Measurements from ENCODE around the gene ERAL1. TPM values are rescaled to one million over a fixed set of nuclear protein-coding genes. Genes with fewer than 3 reads are reported as not detected.
"Not testable (repeated sequence)": the region's sequence is repeated elsewhere in the genome, so short reads cannot be mapped to it uniquely, and the experiment has no call there.

Gene ERAL1
- total RNA-seq, 4 donors from 2014 or later = 24.5 to 38.0 (median 27.7) TPM

- no peak for DNase-seq (ENCODE audit: extremely low spot score)
These were observed 27.1 kb upstream of the ERAL1 start for GRCh38 chr17:28827672-28828071.

GRCh38 chr17:28828294-28829040, 26.3 kb upstream of the ERAL1 start:
- 93% methylated on average over 15 of the region's 15 CpGs for WGBS
- H3K4me1 ChIP-seq = no peaks in the 10 kb centered on the region
- no peak for DNase-seq (ENCODE audit: extremely low spot score)
- no peaks in the 10 kb centered on the region for H3K27me3 ChIP-seq
- H3K4me3 ChIP-seq = no peak overlapping the region
- intact Hi-C loops (cut with DNase I) = no loop called here
- no peak for TF ChIP-seq EP300 (IDR thresholded peaks at IDR 0.05)
- TF ChIP-seq POLR2A (IDR thresholded peaks at IDR 0.05; ENCODE audit: low read depth) = no peak
- TF ChIP-seq CTCF (IDR thresholded peaks at IDR 0.05) = no peak
- no peak for TF ChIP-seq POLR2AphosphoS5 (IDR thresholded peaks at IDR 0.05)
- no peak overlapping the region for H3K27ac ChIP-seq (replicated peaks in 1 of 4)
- H3K36me3 ChIP-seq = peaks cover 0 to 11% (median 0%) of the 10 kb centered on the region in 4 donors
- H3K9me3 ChIP-seq = no peaks in the 10 kb centered on the region

More at GRCh38 chr17:28827672-28828071, 27.1 kb upstream of the ERAL1 start:
- TF ChIP-seq CTCF (IDR thresholded peaks at IDR 0.05) (no peak), POLR2AphosphoS5 (IDR thresholded peaks at IDR 0.05) (no peak), EP300 (IDR thresholded peaks at IDR 0.05) (no peak), POLR2A (IDR thresholded peaks at IDR 0.05; ENCODE audit: low read depth) (no peak)
- H3K9me3 ChIP-seq = no peaks in the 10 kb centered on the region
- intact Hi-C loops (cut with DNase I) = no loop called here
- WGBS = 87% methylated on average over 1 of the region's 1 CpG
- no peak overlapping the region for H3K4me3 ChIP-seq
- H3K36me3 ChIP-seq = peaks cover 0 to 11% (median 0%) of the 10 kb centered on the region in 4 donors
- H3K4me1 ChIP-seq = no peaks in the 10 kb centered on the region
- H3K27ac ChIP-seq (replicated peaks in 1 of 4) = no peak overlapping the region
- no peaks in the 10 kb centered on the region for H3K27me3 ChIP-seq

GRCh38 chr17:28834420-28834819, 20.4 kb upstream of the ERAL1 start:
- no peak for DNase-seq (ENCODE audit: extremely low spot score)
- H3K4me3 ChIP-seq = no peak overlapping the region
- peaks cover 0 to 11% (median 0%) of the 10 kb centered on the region in 4 donors for H3K36me3 ChIP-seq
- no peaks in the 10 kb centered on the region for H3K4me1 ChIP-seq
- 100% methylated on average over 1 of the region's 1 CpG for WGBS
- no peaks in the 10 kb centered on the region for H3K9me3 ChIP-seq
- no peaks in the 10 kb centered on the region for H3K27me3 ChIP-seq
- intact Hi-C loops (cut with DNase I) = no loop called here
- H3K27ac ChIP-seq (replicated peaks in 1 of 4) = no peak overlapping the region
- TF ChIP-seq EP300 (IDR thresholded peaks at IDR 0.05) (no peak), POLR2A (IDR thresholded peaks at IDR 0.05; ENCODE audit: low read depth) (no peak)

GRCh38 chr17:28836541-28836940, 18.3 kb upstream of the ERAL1 start:
- not testable (repeated sequence) for H3K36me3 ChIP-seq

GRCh38 chr17:28839221-28839620, 15.6 kb upstream of the ERAL1 start:
- WGBS = 88% methylated on average over 2 of the region's 2 CpGs
- intact Hi-C loops (cut with DNase I) = no loop called here
- Histone ChIP-seq H3K4me1 (peaks cover 8 to 34% (median 25%) of the 10 kb centered on the region in 4 donors), H3K27me3 (no peaks in the 10 kb centered on the region), H3K9me3 (no peaks in the 10 kb centered on the region), H3K27ac (replicated peaks in 1 of 4) (no peak overlapping the region), H3K36me3 (peaks cover 0 to 4% (median 0%) of the 10 kb centered on the region in 4 donors), H3K4me3 (no peak overlapping the region)
- TF ChIP-seq CTCF (IDR thresholded peaks at IDR 0.05) = no peak
- TF ChIP-seq POLR2AphosphoS5 (IDR thresholded peaks at IDR 0.05) = no peak
- no peak for TF ChIP-seq EP300 (IDR thresholded peaks at IDR 0.05)
- no peak for TF ChIP-seq POLR2A (IDR thresholded peaks at IDR 0.05; ENCODE audit: low read depth)
- DNase-seq (ENCODE audit: extremely low spot score) = no peak

More at GRCh38 chr17:28836541-28836940, 18.3 kb upstream of the ERAL1 start:
- H3K4me1 ChIP-seq = peaks cover 5 to 20% (median 16%) of the 10 kb centered on the region in 4 donors
- H3K9me3 ChIP-seq; H3K4me3 ChIP-seq; DNase-seq (ENCODE audit: extremely low spot score); intact Hi-C loops (cut with DNase I); H3K27ac ChIP-seq (replicated peaks in 1 of 4); H3K27me3 ChIP-seq: not testable (repeated sequence)
- WGBS = 93% methylated on average over 10 of the region's 10 CpGs

Data from esophagus muscularis mucosa (tissue), 4 donors.